T-cell (primary cell): ENCODE results near the gene C19orf38. TPM values are rescaled to one million over a fixed set of nuclear protein-coding genes. Genes with fewer than 3 reads are reported as not detected.
"Not testable (repeated sequence)": the region's sequence is repeated elsewhere in the genome, so short reads cannot be mapped to it uniquely, and the experiment has no call there.

Experiments used
- ATAC-seq, 4 experiments: fragments of 200-7000 bp in 3 of 4; fragments of 150-1000 bp in 1 of 4; cut with Tn5 transposase; replicated peaks in 1 of 4; 1 replicate in 3 of 4; 2 replicates in 1 of 4; pipeline ENCODE4 v1.10.0; 2021; ENCODE audit warnings: moderate library complexity in 3 of 4, mild to moderate bottlenecking in 2 of 4, moderate number of reproducible peaks in 1 of 4
- CTCF ChIA-PET, 2 donors: fragments of 300-600 bp; sonication (Branson Sonifier 250); formaldehyde crosslinking; loops; one replicate each; lab custom pipeline; 2022; ENCODE audit warnings: antibody characterized with exemption in 2 of 2; lab: Charles Lee
- POLR2A ChIA-PET, 2 donors: fragments of 300-600 bp; sonication (Branson Sonifier 250); formaldehyde crosslinking; loops; one replicate each; lab custom pipeline; 2022; ENCODE audit warnings: antibody characterized with exemption in 2 of 2; lab: Charles Lee
- DNase-seq, 35 experiments: peaks; one replicate each; pipeline versions ENCODE4 v3.0.0 to v3.0.0-alpha.2; 2013 to 2023
- H3K27ac ChIP-seq: one replicate; pipeline ENCODE4 v1.5.1; 2013; ENCODE audit warnings: low read length
- H3K27me3 ChIP-seq, 2 experiments: replicated peaks in 1 of 2; 1 replicate in 1 of 2; 2 replicates in 1 of 2; pipeline versions ENCODE4 v1.6.1 to v1.7.0; 2013; ENCODE audit warnings: low read length in 1 of 2, mixed read lengths in 1 of 2; ENCODE audit not compliant: control insufficient read depth in 2 of 2, insufficient read depth in 2 of 2; ENCODE audit errors: extremely low read depth in 1 of 2
- H3K36me3 ChIP-seq, 2 donors: 1 replicate in 1 of 2; 2 replicates in 1 of 2; pipeline versions ENCODE4 v1.6.1 to v1.7.0; 2013; ENCODE audit warnings: low read length in 1 of 2; ENCODE audit not compliant: control insufficient read depth in 2 of 2, insufficient read depth in 1 of 2; ENCODE audit errors: extremely low read depth in 1 of 2
- H3K4me1 ChIP-seq, 2 experiments: 1 replicate in 1 of 2; 2 replicates in 1 of 2; pipeline versions ENCODE4 v1.6.1 to v1.7.0; 2013; ENCODE audit warnings: low read length in 2 of 2, mixed read lengths in 1 of 2; ENCODE audit not compliant: insufficient read depth in 2 of 2, control insufficient read depth in 1 of 2; ENCODE audit errors: extremely low read depth in 1 of 2
- H3K4me3 ChIP-seq, 2 donors: 1 replicate in 1 of 2; 2 replicates in 1 of 2; pipeline versions ENCODE4 v1.5.1 to v1.7.0; 2013; ENCODE audit warnings: mild to moderate bottlenecking in 2 of 2, low read length in 1 of 2, moderate library complexity in 1 of 2; ENCODE audit not compliant: control insufficient read depth in 1 of 2; ENCODE audit errors: extremely low read depth in 1 of 2
- H3K9me3 ChIP-seq: 2 replicates; pipeline ENCODE4 v1.7.0; 2013
- H3K27ac Mint-ChIP-seq, 2 donors: one replicate each; pipeline ENCODE4 v1.8.0; 2020 to 2021; ENCODE audit warnings: mild to moderate bottlenecking in 2 of 2, mixed read lengths in 2 of 2
- H3K27me3 Mint-ChIP-seq, 2 donors: one replicate each; pipeline ENCODE4 v1.8.0; 2021 to 2022; ENCODE audit warnings: mixed read lengths in 2 of 2
- H3K36me3 Mint-ChIP-seq: one replicate; pipeline ENCODE4 v1.8.0; 2021; ENCODE audit warnings: mixed read lengths
- H3K4me1 Mint-ChIP-seq, 3 donors: one replicate each; pipeline ENCODE4 v1.8.0; 2020 to 2022; ENCODE audit warnings: mixed read lengths in 3 of 3, mild to moderate bottlenecking in 1 of 3
- H3K4me3 Mint-ChIP-seq, 3 donors: one replicate each; pipeline ENCODE4 v1.8.0; 2020 to 2022; ENCODE audit warnings: mild to moderate bottlenecking in 3 of 3, mixed read lengths in 3 of 3, moderate library complexity in 3 of 3
- H3K9me3 Mint-ChIP-seq, 3 donors: one replicate each; pipeline ENCODE4 v1.8.0; 2020 to 2022; ENCODE audit warnings: mixed read lengths in 3 of 3
- WGBS: methylation state at CpG from one replicate; pipeline ENCODE4 v1.1.5; 2013; ENCODE audit warnings: missing lambda C conversion rate; ENCODE audit not compliant: insufficient coverage; 5-methylcytosine and 5-hydroxymethylcytosine counted together
- total RNA-seq, 35 experiments: library from RNA in 6 of 35; stranded (reverse) in 6 of 35; fragments of 120-200 nt in 1 of 35; gene quantifications; one replicate each; pipeline versions ENCODE4 v1.2.1 to v1.2.4 and lab custom pipeline; 2013 to 2026

C19orf38 gene
- total RNA-seq, 5 donors from 2014 or later (not counting 1 experiment from before 2014, with no cell fraction given), result 0.51 to 1.8 (median 1.0) TPM

GRCh38 chr19:10852941-10853340, 4.7 kb downstream of the C19orf38 start:
- Mint-ChIP-seq H3K9me3 (no peaks in the 10 kb centered on the region), H3K36me3 (no peaks in the 10 kb centered on the region), H3K27ac (no peak overlapping the region), H3K4me3 (no peak overlapping the region), H3K27me3 (no peaks in the 10 kb centered on the region), H3K4me1 (peaks cover 5 to 6% (median 6%) of the 10 kb centered on the region in 3 donors)
- H3K4me3 ChIP-seq, result no peak overlapping the region
- POLR2A ChIA-PET, result interaction anchor here in 1 of 2 donors (0.6 kb wide), 1 partner anchor 219 kb away, joined by 7 read pairs; no protein-coding TSS in a partner anchor
- H3K9me3 ChIP-seq, result no peaks in the 10 kb centered on the region
- DNase-seq (no peak), ATAC-seq (no peak)
- WGBS, result 96% methylated on average over 3 of the region's 7 CpGs
- H3K27me3 ChIP-seq, result peaks cover 0 to 17% of the 10 kb centered on the region in 2 experiments
- H3K4me1 ChIP-seq, result peaks cover 0 to 8% of the 10 kb centered on the region in 2 experiments
- no peak overlapping the region for H3K27ac ChIP-seq
- no peaks in the 10 kb centered on the region for H3K36me3 ChIP-seq
- CTCF ChIA-PET, result interaction anchor here in 1 of 2 donors (0.7 kb wide), 2 partner anchors 11 to 50 kb away, joined by 4 to 5 read pairs; no protein-coding TSS in a partner anchor

DNA sequence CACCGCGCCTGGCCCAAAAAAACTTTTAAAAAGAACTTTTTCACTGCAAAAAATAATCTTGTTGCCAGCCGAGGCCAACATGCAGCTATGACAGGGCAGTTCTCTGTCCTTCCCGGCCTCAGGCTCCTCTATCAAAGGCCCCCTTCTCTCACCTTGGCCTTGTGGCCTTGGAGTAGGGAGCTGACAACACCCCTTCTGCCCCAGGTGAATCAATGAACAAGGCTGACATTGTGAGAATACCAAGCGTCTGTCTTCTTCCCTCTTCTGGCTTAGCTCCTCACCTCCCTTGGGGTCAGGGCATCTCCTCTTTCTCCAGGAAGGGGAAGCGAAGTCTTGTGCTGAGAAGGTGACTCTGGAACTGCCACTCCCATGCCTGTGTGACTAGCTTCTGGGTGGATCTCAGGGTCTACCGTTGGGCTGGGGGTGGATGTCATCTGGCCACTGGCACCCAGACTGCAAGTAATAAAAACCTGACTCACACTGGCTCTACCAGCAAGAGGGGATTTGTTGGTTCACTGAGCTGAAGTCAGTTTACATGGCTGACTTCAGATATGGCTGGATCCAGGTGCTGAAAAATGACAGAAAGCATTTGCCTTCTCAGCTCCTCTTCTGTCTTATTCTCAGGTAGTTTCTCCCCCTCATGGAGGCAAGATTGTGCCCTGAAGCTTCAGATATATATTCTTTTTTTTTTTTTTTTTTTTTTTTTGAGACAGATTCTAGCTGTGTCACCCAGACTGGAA, 6.3 kb downstream of the C19orf38 start:
- H3K36me3 Mint-ChIP-seq, result no peaks in the 10 kb centered on the region
- no peak overlapping the region for H3K27ac Mint-ChIP-seq
- no peaks in the 10 kb centered on the region for H3K9me3 ChIP-seq
- no peaks in the 10 kb centered on the region for H3K9me3 Mint-ChIP-seq
- no peaks in the 10 kb centered on the region for H3K36me3 ChIP-seq
- H3K4me3 Mint-ChIP-seq, result no peak overlapping the region
- WGBS, result 79% methylated on average over 6 of the region's 7 CpGs
- CTCF ChIA-PET, result interaction anchor here (0.8 to 1.4 kb wide), 3 partner anchors 10 to 12 kb away, joined by 3 to 7 read pairs (median 3); no protein-coding TSS in a partner anchor
- ATAC-seq, result no peak
- H3K27me3 Mint-ChIP-seq, result no peaks in the 10 kb centered on the region
- no peak overlapping the region for H3K27ac ChIP-seq
- POLR2A ChIA-PET, result interaction anchor here in 1 of 2 donors (0.5 to 0.6 kb wide), 2 partner anchors 36 to 364 kb away, joined by 3 read pairs; no protein-coding TSS in a partner anchor
- DNase-seq, result no peak
- H3K27me3 ChIP-seq, result peaks cover 0 to 11% of the 10 kb centered on the region in 2 experiments
- H3K4me3 ChIP-seq, result no peak overlapping the region
- no peaks in the 10 kb centered on the region for H3K4me1 ChIP-seq
- no peaks in the 10 kb centered on the region for H3K4me1 Mint-ChIP-seq

GRCh38 chr19:10855879-10856522, 7.8 kb downstream of the C19orf38 start:
- Histone ChIP-seq H3K27ac (no peak overlapping the region), H3K36me3 (no peaks in the 10 kb centered on the region), H3K27me3 (no peaks in the 10 kb centered on the region), H3K9me3 (no peaks in the 10 kb centered on the region), H3K4me1 (no peaks in the 10 kb centered on the region), H3K4me3 (no peak overlapping the region)
- ChIA-PET POLR2A (no interaction called here), CTCF (interaction anchor here (0.6 to 2.5 kb wide), 4 partner anchors 8 to 248 kb away, joined by 3 to 7 read pairs (median 5); partner anchors contain the start of gene TMED1 (in 1 of the 2))
- Mint-ChIP-seq H3K27ac (no peak overlapping the region), H3K4me3 (no peak overlapping the region), H3K9me3 (no peaks in the 10 kb centered on the region), H3K36me3 (no peaks in the 10 kb centered on the region), H3K27me3 (no peaks in the 10 kb centered on the region), H3K4me1 (no peaks in the 10 kb centered on the region)
- peak in 2 of 4 experiments; percentile 40 to 45 for ATAC-seq
- 89% methylated on average over 1 of the region's 5 CpGs for WGBS
- DNase-seq, result peak in 4 of 35 experiments; percentile 13 to 53 (median 20)

- not testable (repeated sequence) for DNase-seq, ATAC-seq
- POLR2A ChIA-PET, result interaction anchor here in 1 of 2 donors (0.8 kb wide), 1 partner anchor 20 kb away, joined by 3 read pairs; no protein-coding TSS in a partner anchor
These were observed 8.7 kb downstream of the C19orf38 start for GRCh38 chr19:10856899-10857298.

DNA sequence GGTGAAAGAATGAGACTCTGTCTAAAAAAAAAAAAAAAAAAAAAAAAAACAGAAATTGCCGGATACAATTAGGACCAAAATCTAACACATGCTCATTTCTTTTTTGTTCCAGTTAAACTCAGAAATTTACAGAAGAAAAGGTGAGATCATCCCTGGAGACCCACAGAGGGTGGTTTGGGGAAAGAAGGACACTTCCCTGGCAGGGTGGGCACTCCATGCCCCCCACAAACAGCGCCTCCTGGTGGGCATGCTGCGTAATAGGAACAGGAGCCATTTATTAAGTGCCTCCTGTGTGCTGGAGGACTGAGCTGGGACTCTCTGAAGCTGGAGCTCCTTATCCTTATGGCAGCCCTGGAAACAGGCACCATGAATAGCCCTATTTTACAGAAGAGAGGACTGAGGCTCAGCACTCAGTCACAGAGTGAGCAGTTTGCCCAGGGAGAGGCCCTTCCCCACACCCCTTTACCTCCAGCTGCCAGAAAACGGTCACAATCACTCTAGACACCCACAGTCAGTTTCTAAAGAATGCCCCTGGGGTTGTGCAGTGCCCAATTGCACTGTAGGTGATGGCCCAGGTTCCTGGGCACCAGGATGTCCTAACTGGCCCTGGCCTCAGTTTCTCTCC, 10.1 kb downstream of the C19orf38 start:
- no peak overlapping the region for H3K4me3 Mint-ChIP-seq
- ATAC-seq (no peak), DNase-seq (peak in 6 of 35 experiments; percentile 10 to 57 (median 28))
- H3K27ac Mint-ChIP-seq, result no peak overlapping the region
- no peaks in the 10 kb centered on the region for H3K36me3 Mint-ChIP-seq
- no peaks in the 10 kb centered on the region for H3K9me3 Mint-ChIP-seq
- WGBS, result 63% methylated on average over 3 of the region's 4 CpGs
- POLR2A ChIA-PET, result no interaction called here
- H3K27me3 Mint-ChIP-seq, result no peaks in the 10 kb centered on the region
- Histone ChIP-seq H3K36me3 (no peaks in the 10 kb centered on the region), H3K27me3 (no peaks in the 10 kb centered on the region), H3K27ac (no peak overlapping the region), H3K9me3 (no peaks in the 10 kb centered on the region), H3K4me3 (no peak overlapping the region), H3K4me1 (no peaks in the 10 kb centered on the region)
- CTCF ChIA-PET, result interaction anchor here (0.6 to 1.4 kb wide), 5 partner anchors 11 to 915 kb away, joined by 3 to 8 read pairs (median 3); partner anchors contain the start of gene TMED1 (in 1 of the 2)
- peaks cover 1 to 3% (median 3%) of the 10 kb centered on the region in 3 donors for H3K4me1 Mint-ChIP-seq

More at GRCh38 chr19:10856899-10857298, 8.7 kb downstream of the C19orf38 start:
- H3K36me3 ChIP-seq, H3K4me3 ChIP-seq, H3K9me3 Mint-ChIP-seq, H3K36me3 Mint-ChIP-seq, H3K4me1 Mint-ChIP-seq, H3K27me3 ChIP-seq, H3K4me3 Mint-ChIP-seq, H3K27ac ChIP-seq, H3K4me1 ChIP-seq, H3K27me3 Mint-ChIP-seq, H3K27ac Mint-ChIP-seq, H3K9me3 ChIP-seq: not testable (repeated sequence)
- WGBS, result no CpG with 5 or more reads among the region's 1 CpG
- CTCF ChIA-PET, result interaction anchor here in 1 of 2 donors (0.9 to 2.5 kb wide), 2 partner anchors 11 to 21 kb away, joined by 3 to 7 read pairs; partner anchors contain the start of gene TMED1
